Thoracic aorta (tissue), 2 donors: Measurements from ENCODE around the gene TRPM3. TPM values are rescaled to one million over a fixed set of nuclear protein-coding genes. Genes with fewer than 3 reads are reported as not detected.

ENCODE experiments used
- ATAC-seq: fragments of 150-250 bp; one replicate; pipeline ENCODE4 v1.8.0; 2017; ENCODE audit warnings: low read depth; ENCODE audit not compliant: insufficient number of reproducible peaks, low FRiP score
- DNase-seq: peaks from one replicate; pipeline ENCODE4 v3.0.0-alpha.2; 2020; ENCODE audit warnings: low spot score
- H3K27ac ChIP-seq, 2 donors: fragments of 200-600 bp; sonication (generic); 1 replicate in 1 of 2; 2 replicates in 1 of 2; pipeline ENCODE4 v1.5.1; 2016; ENCODE audit warnings: mild to moderate bottlenecking in 2 of 2, moderate library complexity in 2 of 2
- H3K27me3 ChIP-seq: fragments of 200-600 bp; sonication (generic); replicated peaks from 2 replicates; pipeline ENCODE4 v1.6.0; 2016; ENCODE audit warnings: mild to moderate bottlenecking; ENCODE audit not compliant: insufficient read depth
- H3K36me3 ChIP-seq: fragments of 200-600 bp; sonication (generic); one replicate; pipeline ENCODE4 v1.5.1; 2016
- H3K4me1 ChIP-seq, 2 donors: fragments of 200-600 bp; sonication (generic); 1 replicate in 1 of 2; 2 replicates in 1 of 2; pipeline versions ENCODE4 v1.5.1 to v1.6.0; 2016; ENCODE audit warnings: low read depth in 2 of 2, mild to moderate bottlenecking in 1 of 2; ENCODE audit not compliant: control insufficient read depth in 1 of 2
- H3K4me3 ChIP-seq: fragments of 200-600 bp; sonication (generic); 2 replicates; pipeline ENCODE4 v1.5.1; 2016; ENCODE audit warnings: mild to moderate bottlenecking
- H3K9me3 ChIP-seq: fragments of 200-600 bp; sonication (generic); 2 replicates; pipeline ENCODE4 v1.5.1; 2016
- total RNA-seq, 2 donors: library from RNA; depleted of rRNA; stranded (reverse); fragments of >200 nt; gene quantifications; one replicate each; pipeline versions ENCODE4 v1.1.0 to v1.2.3, GENCODE V29; 2016
- TF ChIP-seq, protein P1 (sequence below): fragments of 200-600 bp; sonication (generic); IDR thresholded peaks from one replicate; pipeline ENCODE4 v1.5.1; 2019; ENCODE audit warnings: antibody characterized with exemption

Gene TRPM3
- total RNA-seq, 2 donors from 2014 or later, result 2.1 to 5.0 TPM

DNA sequence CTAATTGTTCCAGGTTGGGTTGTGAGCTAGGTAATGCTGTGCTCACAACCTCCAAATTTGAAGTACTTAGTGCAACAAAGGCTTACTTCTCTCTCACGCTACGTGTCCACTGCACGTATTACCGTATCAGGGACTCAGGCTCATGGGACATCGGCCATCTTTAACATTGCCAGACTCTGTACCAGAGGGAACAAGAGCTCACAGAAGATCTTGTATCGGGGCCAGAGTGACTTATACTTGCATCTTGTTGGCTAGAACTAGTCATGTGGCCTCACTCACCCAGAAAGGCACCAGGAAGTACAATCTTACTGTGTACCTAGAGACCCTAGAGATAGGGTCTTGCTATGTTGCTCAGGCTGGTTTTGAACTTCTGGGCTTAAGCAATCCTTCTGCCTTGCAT is 625.9 kb downstream of the TRPM3 start:
- Histone ChIP-seq H3K27ac (no peak overlapping the region), H3K4me1 (peaks cover 11 to 20% of the 10 kb centered on the region in 2 donors)
- no peak for DNase-seq

DNA sequence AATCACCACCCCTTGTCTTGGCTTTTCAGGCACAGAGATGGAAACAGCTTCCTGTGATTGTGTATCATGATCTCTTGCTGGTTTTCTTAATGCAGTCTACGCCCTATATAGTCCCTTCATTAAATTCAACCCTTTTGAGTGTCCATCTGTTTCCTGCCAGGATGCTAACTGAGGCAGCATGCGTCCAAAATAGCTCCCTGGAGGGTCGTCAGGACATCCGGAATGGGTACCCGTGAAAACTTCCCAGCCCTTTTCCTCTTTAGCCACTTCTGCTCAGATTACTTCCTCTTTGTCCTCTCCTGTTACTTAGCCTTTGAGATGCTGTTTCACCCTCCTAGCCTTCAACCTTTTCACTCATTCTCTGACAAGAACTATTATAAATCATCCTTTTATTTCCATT is 627.2 kb downstream of the TRPM3 start:
- TF ChIP-seq, protein P1, sequence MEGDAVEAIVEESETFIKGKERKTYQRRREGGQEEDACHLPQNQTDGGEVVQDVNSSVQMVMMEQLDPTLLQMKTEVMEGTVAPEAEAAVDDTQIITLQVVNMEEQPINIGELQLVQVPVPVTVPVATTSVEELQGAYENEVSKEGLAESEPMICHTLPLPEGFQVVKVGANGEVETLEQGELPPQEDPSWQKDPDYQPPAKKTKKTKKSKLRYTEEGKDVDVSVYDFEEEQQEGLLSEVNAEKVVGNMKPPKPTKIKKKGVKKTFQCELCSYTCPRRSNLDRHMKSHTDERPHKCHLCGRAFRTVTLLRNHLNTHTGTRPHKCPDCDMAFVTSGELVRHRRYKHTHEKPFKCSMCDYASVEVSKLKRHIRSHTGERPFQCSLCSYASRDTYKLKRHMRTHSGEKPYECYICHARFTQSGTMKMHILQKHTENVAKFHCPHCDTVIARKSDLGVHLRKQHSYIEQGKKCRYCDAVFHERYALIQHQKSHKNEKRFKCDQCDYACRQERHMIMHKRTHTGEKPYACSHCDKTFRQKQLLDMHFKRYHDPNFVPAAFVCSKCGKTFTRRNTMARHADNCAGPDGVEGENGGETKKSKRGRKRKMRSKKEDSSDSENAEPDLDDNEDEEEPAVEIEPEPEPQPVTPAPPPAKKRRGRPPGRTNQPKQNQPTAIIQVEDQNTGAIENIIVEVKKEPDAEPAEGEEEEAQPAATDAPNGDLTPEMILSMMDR, result no peak
- H3K27ac ChIP-seq, result no peak overlapping the region
- DNase-seq (no peak), ATAC-seq (no peak)
- no peak overlapping the region for H3K4me3 ChIP-seq
- H3K36me3 ChIP-seq, result no peaks in the 10 kb centered on the region
- H3K27me3 ChIP-seq, result no peaks in the 10 kb centered on the region
- H3K9me3 ChIP-seq, result no peaks in the 10 kb centered on the region
- peaks cover 11 to 17% of the 10 kb centered on the region in 2 donors for H3K4me1 ChIP-seq

More for the DNA sequence above, 625.9 kb downstream of the TRPM3 start:
- H3K36me3 ChIP-seq, result no peaks in the 10 kb centered on the region
- no peak for ATAC-seq
- TF ChIP-seq, protein P1, result no peak
- H3K27me3 ChIP-seq, result no peaks in the 10 kb centered on the region
- H3K9me3 ChIP-seq, result no peaks in the 10 kb centered on the region
- no peak overlapping the region for H3K4me3 ChIP-seq

DNA sequence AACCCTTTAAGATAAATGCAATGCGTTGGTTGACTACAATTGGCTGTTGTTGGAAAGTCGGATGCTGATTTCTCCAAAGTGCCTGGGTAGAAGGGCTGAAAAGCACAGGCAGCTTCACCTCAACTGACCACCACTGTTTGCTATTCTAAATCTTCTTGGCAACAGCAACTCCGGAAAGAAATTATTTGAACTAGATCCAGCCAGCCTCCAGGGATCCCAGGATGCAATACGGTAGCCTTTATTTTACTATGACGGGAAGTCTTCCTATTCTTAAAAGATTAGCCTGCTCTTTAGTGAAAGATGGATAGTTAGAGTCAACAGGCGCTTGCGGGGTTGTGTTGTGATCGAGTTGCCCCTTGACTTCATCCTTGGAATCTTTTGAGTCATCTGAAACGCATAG is 628.4 kb downstream of the TRPM3 start:
- H3K27me3 ChIP-seq, result no peaks in the 10 kb centered on the region
- no peaks in the 10 kb centered on the region for H3K9me3 ChIP-seq
- H3K4me1 ChIP-seq, result peaks cover 22 to 29% of the 10 kb centered on the region in 2 donors
- H3K4me3 ChIP-seq, result peak overlapping the region; percentile 19
- TF ChIP-seq, protein P1, result no peak
- peak; percentile 37 for ATAC-seq
- no peaks in the 10 kb centered on the region for H3K36me3 ChIP-seq
- H3K27ac ChIP-seq, result peak overlapping the region in 1 of 2 donors; percentile 42
- no peak for DNase-seq

DNA sequence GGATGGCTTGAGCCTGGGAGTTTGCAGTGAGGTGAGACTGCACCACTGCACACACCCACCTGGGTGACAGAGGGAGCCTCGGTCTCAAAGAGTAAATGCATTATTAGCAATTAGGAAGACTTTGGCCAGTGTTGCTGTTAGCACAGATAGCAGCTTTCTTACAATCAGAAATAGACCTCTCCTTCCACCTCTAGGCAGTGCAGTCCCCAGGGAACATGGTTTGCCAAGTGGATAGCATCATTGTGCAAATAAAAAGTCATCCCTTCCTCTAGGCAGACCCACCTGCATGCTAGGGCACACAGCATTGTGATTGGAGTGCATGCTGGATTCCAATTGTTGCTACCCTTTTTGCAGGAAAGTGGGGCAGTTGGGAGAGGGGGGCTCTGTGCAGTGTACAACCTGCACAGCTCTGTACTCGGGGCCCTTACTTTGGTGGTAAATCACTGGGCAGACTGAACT is 629.1 kb downstream of the TRPM3 start:
- peak overlapping the region in 1 of 2 donors; percentile 42 for H3K27ac ChIP-seq
- H3K4me1 ChIP-seq, result peaks cover 23 to 34% of the 10 kb centered on the region in 2 donors
- H3K27me3 ChIP-seq, result no peaks in the 10 kb centered on the region
- TF ChIP-seq, protein P1, result no peak
- no peaks in the 10 kb centered on the region for H3K36me3 ChIP-seq
- H3K9me3 ChIP-seq, result no peaks in the 10 kb centered on the region
- DNase-seq (no peak), ATAC-seq (no peak)
- no peak overlapping the region for H3K4me3 ChIP-seq

DNA sequence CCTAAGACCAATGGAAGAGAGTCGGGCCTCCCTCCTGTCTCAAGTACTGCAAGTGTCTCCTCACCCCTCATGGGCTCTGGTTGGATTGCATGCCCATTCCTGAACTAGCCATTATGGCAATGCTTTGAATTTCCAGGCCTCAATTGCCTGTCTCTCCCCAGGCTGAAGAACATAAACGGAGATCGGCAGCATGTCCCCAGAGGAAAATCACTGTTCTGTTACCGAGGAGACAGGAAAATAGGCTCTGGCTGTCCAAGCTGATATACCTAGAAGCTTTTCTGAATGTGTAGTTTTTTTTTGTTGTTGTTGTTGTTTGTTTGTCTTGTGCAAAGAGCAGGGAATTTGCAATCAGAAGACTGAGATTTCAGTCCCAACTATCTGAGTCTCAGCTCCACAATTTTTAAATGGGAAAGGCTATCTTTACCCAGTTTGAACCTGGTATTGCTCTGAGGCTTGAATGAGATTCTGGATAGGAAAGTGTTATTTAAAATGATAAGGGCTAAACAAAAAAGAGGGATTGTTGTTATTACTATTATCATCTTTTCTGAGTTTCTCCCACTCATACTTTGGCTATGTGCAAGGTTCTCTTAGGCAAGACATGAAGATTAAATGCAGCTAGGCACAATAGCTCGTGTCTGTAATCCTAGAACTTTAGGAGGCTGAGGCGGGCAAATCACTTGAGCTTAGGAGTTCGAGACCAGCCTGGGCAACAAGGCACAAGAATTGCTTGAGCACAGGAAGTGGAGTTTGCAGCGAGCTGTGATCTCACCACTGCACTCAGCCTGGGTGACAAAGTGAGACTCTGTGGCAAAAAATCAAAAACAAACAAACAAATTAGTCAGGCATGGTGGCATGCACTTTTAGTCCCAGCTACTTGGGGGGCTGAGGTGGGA is 629.7 kb downstream of the TRPM3 start:
- Histone ChIP-seq H3K27ac (no peak overlapping the region), H3K27me3 (no peaks in the 10 kb centered on the region), H3K4me3 (no peak overlapping the region), H3K4me1 (peaks cover 23 to 34% of the 10 kb centered on the region in 2 donors), H3K9me3 (no peaks in the 10 kb centered on the region), H3K36me3 (no peaks in the 10 kb centered on the region)
- DNase-seq (no peak), ATAC-seq (no peak)
- TF ChIP-seq, protein P1, result no peak
